Endothelial cell of umbilical vein (primary cell): ENCODE data around the gene CHCHD3. TPM values are rescaled to one million over a fixed set of nuclear protein-coding genes. Genes with fewer than 3 reads are reported as not detected.

ENCODE experiments used
- BruUV-seq: library from RNA; stranded (reverse); fragments of 400-500 nt; replicated peaks from 2 replicates; lab custom pipeline; 2021; lab: Mats Ljungman, UMichigan
- CTCF ChIA-PET: fragments of 300-600, 350-600 bp; sonication (Branson Sonifier 250); formaldehyde crosslinking; loops from one replicate; lab custom pipeline; 2021; ENCODE audit warnings: antibody characterized with exemption, inconsistent platforms; lab: Charles Lee
- POLR2A ChIA-PET: fragments of 300-600, 350-600 bp; sonication (Branson Sonifier 250); formaldehyde crosslinking; loops from one replicate; lab custom pipeline; 2021; ENCODE audit warnings: antibody characterized with exemption, inconsistent platforms; lab: Charles Lee
- DNase-seq: peaks from one replicate; pipeline ENCODE4 v3.0.0-alpha.2; 2011; ENCODE audit warnings: low read depth, low spot score
- FAIRE-seq: peaks from 2 replicates; lab custom pipeline; 2011; peaks lifted over from hg19 to GRCh38; lab: Jason Lieb, UNC
- H2AFZ ChIP-seq: 2 replicates; pipeline ENCODE4 v1.6.0; 2012; ENCODE audit warnings: low read depth, low read length, control low read depth, inconsistent platforms
- H3K27ac ChIP-seq: 2 replicates; pipeline ENCODE4 v1.5.1; 2011; ENCODE audit warnings: low read depth, mild to moderate bottlenecking, control low read depth, low read length, moderate library complexity; ENCODE audit not compliant: insufficient read depth
- H3K27me3 ChIP-seq, 2 experiments: 2 replicates each; pipeline versions ENCODE4 v1.6.0 to v1.6.1; 2011; ENCODE audit warnings: low read length in 2 of 2, mixed read lengths in 1 of 2; ENCODE audit not compliant: control insufficient read depth in 2 of 2, insufficient read depth in 2 of 2
- H3K36me3 ChIP-seq, 2 experiments: 2 replicates in 1 of 2; 3 replicates in 1 of 2; pipeline ENCODE4 v1.5.1; 2011; ENCODE audit warnings: low read length in 2 of 2, mild to moderate bottlenecking in 1 of 2, moderate library complexity in 1 of 2; ENCODE audit not compliant: control insufficient read depth in 2 of 2, insufficient read depth in 2 of 2; ENCODE audit errors: extremely low read depth in 1 of 2
- H3K4me1 ChIP-seq: 3 replicates; pipeline ENCODE4 v1.5.1; 2011; ENCODE audit warnings: mild to moderate bottlenecking, low read length; ENCODE audit not compliant: control insufficient read depth, insufficient read depth; ENCODE audit errors: extremely low read depth
- H3K4me2 ChIP-seq: 2 replicates; pipeline ENCODE4 v1.6.1; 2011; ENCODE audit warnings: low read length, control low read depth, mixed read lengths; ENCODE audit not compliant: insufficient read depth
- H3K4me3 ChIP-seq, 3 experiments: fragments of 200-600 bp in 1 of 3; sonication (generic), shearing (Covaris generic) in 1 of 3; replicated peaks in 1 of 3; 2 replicates each; pipeline ENCODE4 v1.5.1; 2011 to 2016; ENCODE audit warnings: control low read depth in 3 of 3, low read length in 3 of 3, mild to moderate bottlenecking in 2 of 3, inconsistent platforms in 1 of 3, low read depth in 1 of 3, moderate library complexity in 1 of 3; ENCODE audit not compliant: insufficient read depth in 1 of 3
- H3K79me2 ChIP-seq: 2 replicates; pipeline ENCODE4 v1.6.0; 2012; ENCODE audit warnings: low read length, inconsistent platforms; ENCODE audit not compliant: control insufficient read depth, insufficient read depth
- H3K9ac ChIP-seq: replicated peaks from 2 replicates; pipeline ENCODE3; 2011; ENCODE audit warnings: low read length, control low read depth; ENCODE audit not compliant: insufficient read depth; ENCODE audit errors: extremely low read depth
- H3K9me1 ChIP-seq: replicated peaks from 3 replicates; pipeline ENCODE4 v1.6.0; 2011; ENCODE audit warnings: mild to moderate bottlenecking, low read length; ENCODE audit not compliant: control insufficient read depth, insufficient read depth; ENCODE audit errors: extremely low read depth
- H3K9me3 ChIP-seq: replicated peaks from 2 replicates; pipeline ENCODE4 v1.5.1; 2012; ENCODE audit warnings: low read length, inconsistent platforms; ENCODE audit not compliant: control insufficient read depth, insufficient read depth
- H4K20me1 ChIP-seq: replicated peaks from 2 replicates; pipeline ENCODE3; 2011; ENCODE audit warnings: mild to moderate bottlenecking, low read length; ENCODE audit not compliant: control insufficient read depth, insufficient read depth; ENCODE audit errors: extremely low read depth
- EZH2 ChIP-seq: IDR thresholded peaks from 2 replicates; pipeline ENCODE4 v1.6.1; 2012; ENCODE audit warnings: borderline replicate concordance, low read depth, mild to moderate bottlenecking, moderate library complexity, low read length, inconsistent platforms; ENCODE audit not compliant: severe bottlenecking
- FOS ChIP-seq: IDR thresholded peaks from 2 replicates; pipeline ENCODE4 v1.6.1; 2011; ENCODE audit warnings: mild to moderate bottlenecking, low read length, moderate library complexity, borderline replicate concordance; ENCODE audit not compliant: insufficient read depth
- GATA2 ChIP-seq: IDR thresholded peaks from 2 replicates; pipeline ENCODE4 v1.7.0; 2011; ENCODE audit warnings: low read depth, mild to moderate bottlenecking, moderate library complexity, mixed read lengths, low read length; ENCODE audit not compliant: insufficient read length, insufficient read depth
- JUN ChIP-seq: IDR thresholded peaks from 2 replicates; pipeline ENCODE4 v1.6.1; 2011; ENCODE audit warnings: borderline replicate concordance, low read depth; ENCODE audit not compliant: insufficient read length, insufficient read depth
- MYC ChIP-seq: IDR thresholded peaks from one replicate; pipeline ENCODE4 v1.6.1; 2011; ENCODE audit warnings: mild to moderate bottlenecking, low read depth, low read length
- POLR2A ChIP-seq: IDR thresholded peaks from 2 replicates; pipeline ENCODE4 v1.6.1; 2012; ENCODE audit warnings: low read depth, mild to moderate bottlenecking, control low read depth, low read length
- POLR2AphosphoS5 ChIP-seq: IDR thresholded peaks from 2 replicates; pipeline ENCODE4 v1.6.1; 2012; ENCODE audit warnings: low read depth, mild to moderate bottlenecking, control low read depth, low read length, moderate library complexity; ENCODE audit not compliant: insufficient read depth
- dilution Hi-C: fragments of 300-500 bp; cut with MboI; formaldehyde crosslinking; loops from one replicate; pipeline ENCODE4 v1.15.0; 2019; ENCODE audit warnings: low sequenced_read_pairs; ENCODE audit not compliant: extremely low pct_ligation_motif_present
- intact Hi-C: fragments of 100-400 bp; cut with micrococcal nuclease; formaldehyde crosslinking; loops from one replicate; pipeline ENCODE4 v1.10.0; 2022
- polyA plus RNA-seq, 4 experiments: library from polyadenylated mRNA; depleted of rRNA in 3 of 4; stranded (reverse) in 3 of 4; unstranded in 1 of 4; fragments of >200 nt; gene quantifications; 2 replicates each; pipeline versions ENCODE4 v1.2.1 to v1.2.3, GENCODE V29; 2011 to 2012; ENCODE audit warnings: missing spikeins in 1 of 4
- total RNA-seq: library from RNA; stranded (reverse); gene quantifications from 2 replicates; pipeline ENCODE4 v1.2.3, GENCODE V29; 2021
- TF ChIP-seq, protein P1 (sequence below): IDR thresholded peaks from 2 replicates; pipeline ENCODE4 v1.6.1; 2011; ENCODE audit not compliant: insufficient read depth, insufficient read length
- TF ChIP-seq, protein P2 (sequence below), 2 donors: IDR thresholded peaks; 1 replicate in 1 of 2; 2 replicates in 1 of 2; pipeline ENCODE4 v1.5.1; 2011; ENCODE audit warnings: low read length in 2 of 2, mild to moderate bottlenecking in 2 of 2, moderate library complexity in 2 of 2, control low read depth in 1 of 2, inconsistent platforms in 1 of 2, low read depth in 1 of 2; ENCODE audit not compliant: insufficient read depth in 1 of 2; ENCODE audit errors: extremely low read depth in 1 of 2

Gene CHCHD3
- total and polyA plus RNA-seq, 2 donors (not counting 3 experiments of a cell fraction or from before 2014, with no cell fraction given): 22.0 to 63.7 TPM

DNA sequence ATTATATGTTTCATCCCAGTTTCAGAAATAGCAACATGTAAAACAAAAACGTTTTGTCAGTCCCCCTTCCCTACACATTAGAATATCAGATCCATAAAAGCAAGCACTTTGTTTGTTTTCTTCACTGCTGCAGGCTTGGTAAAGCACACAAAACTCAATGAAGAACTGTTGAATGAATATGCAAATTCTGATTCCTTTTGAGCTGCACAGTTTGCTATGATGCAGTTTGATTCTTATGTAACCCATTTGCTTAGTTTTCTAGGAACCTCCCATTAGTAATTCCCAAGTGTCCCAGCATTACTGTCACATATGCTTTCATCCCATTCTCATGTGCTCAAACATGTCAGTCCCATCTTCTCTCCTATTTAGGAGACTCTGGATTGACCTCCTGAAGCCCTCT lies 26.1 kb upstream of the CHCHD3 start:
- Histone ChIP-seq H3K9ac (no peak overlapping the region), H3K36me3 (no peaks in the 10 kb centered on the region), H3K4me1 (no peaks in the 10 kb centered on the region), H3K4me3 (no peak overlapping the region), H3K4me2 (no peak overlapping the region), H2AFZ (no peak overlapping the region), H3K79me2 (no peaks in the 10 kb centered on the region), H3K27ac (no peak overlapping the region), H4K20me1 (no peaks in the 10 kb centered on the region), H3K9me1 (no peaks in the 10 kb centered on the region), H3K27me3 (peaks cover 8 to 11% of the 10 kb centered on the region in 2 experiments), H3K9me3 (no peaks in the 10 kb centered on the region)
- no TSS peak for BruUV-seq
- intact Hi-C loops (no loop called here), dilution Hi-C loops (no loop called here)
- ChIA-PET POLR2A (no interaction called here), CTCF (no interaction called here)
- DNase-seq: no peak
- TF ChIP-seq EZH2 (no peak), JUN (no peak), MYC (no peak), POLR2AphosphoS5 (no peak), POLR2A (no peak), GATA2 (no peak), FOS (no peak)
- TF ChIP-seq, protein P1, sequence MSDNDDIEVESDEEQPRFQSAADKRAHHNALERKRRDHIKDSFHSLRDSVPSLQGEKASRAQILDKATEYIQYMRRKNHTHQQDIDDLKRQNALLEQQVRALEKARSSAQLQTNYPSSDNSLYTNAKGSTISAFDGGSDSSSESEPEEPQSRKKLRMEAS: no peak
- TF ChIP-seq, protein P2, sequence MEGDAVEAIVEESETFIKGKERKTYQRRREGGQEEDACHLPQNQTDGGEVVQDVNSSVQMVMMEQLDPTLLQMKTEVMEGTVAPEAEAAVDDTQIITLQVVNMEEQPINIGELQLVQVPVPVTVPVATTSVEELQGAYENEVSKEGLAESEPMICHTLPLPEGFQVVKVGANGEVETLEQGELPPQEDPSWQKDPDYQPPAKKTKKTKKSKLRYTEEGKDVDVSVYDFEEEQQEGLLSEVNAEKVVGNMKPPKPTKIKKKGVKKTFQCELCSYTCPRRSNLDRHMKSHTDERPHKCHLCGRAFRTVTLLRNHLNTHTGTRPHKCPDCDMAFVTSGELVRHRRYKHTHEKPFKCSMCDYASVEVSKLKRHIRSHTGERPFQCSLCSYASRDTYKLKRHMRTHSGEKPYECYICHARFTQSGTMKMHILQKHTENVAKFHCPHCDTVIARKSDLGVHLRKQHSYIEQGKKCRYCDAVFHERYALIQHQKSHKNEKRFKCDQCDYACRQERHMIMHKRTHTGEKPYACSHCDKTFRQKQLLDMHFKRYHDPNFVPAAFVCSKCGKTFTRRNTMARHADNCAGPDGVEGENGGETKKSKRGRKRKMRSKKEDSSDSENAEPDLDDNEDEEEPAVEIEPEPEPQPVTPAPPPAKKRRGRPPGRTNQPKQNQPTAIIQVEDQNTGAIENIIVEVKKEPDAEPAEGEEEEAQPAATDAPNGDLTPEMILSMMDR (IDR thresholded peaks at IDR 0.05; ENCODE audit: extremely low read depth in 1 of 2, insufficient read depth in 1 of 2, low read depth in 1 of 2, low read length in 2 of 2): no peak
- FAIRE-seq: no peak
